Ovary (tissue), 9 donors: ENCODE data around the gene LYPD1. TPM values are rescaled to one million over a fixed set of nuclear protein-coding genes. Genes with fewer than 3 reads are reported as not detected.
"Not testable (repeated sequence)": the region's sequence is repeated elsewhere in the genome, so short reads cannot be mapped to it uniquely, and the experiment has no call there.

Experiments
- DNase-seq, 5 donors: peaks; one replicate each; pipeline ENCODE4 v3.0.0-alpha.2; 2019 to 2020
- H3K27ac ChIP-seq, 2 donors: fragments of 200-600 bp; one replicate each; pipeline versions ENCODE4 v1.5.1 to v1.8.0; 2019 to 2022
- H3K27me3 ChIP-seq: fragments of 200-600 bp; one replicate; pipeline ENCODE4 v1.8.0; 2022
- H3K36me3 ChIP-seq: fragments of 200-600 bp; sonication (generic); one replicate; pipeline ENCODE4 v1.5.1; 2019
- H3K4me1 ChIP-seq: one replicate; pipeline ENCODE4 v1.8.1; 2013; ENCODE audit warnings: mild to moderate bottlenecking, moderate library complexity; ENCODE audit not compliant: insufficient read depth
- H3K4me3 ChIP-seq: fragments of 200-600 bp; sonication (generic); one replicate; pipeline ENCODE4 v1.5.1; 2017
- H3K9me3 ChIP-seq, 2 donors: fragments of 200-600 bp in 1 of 2; sonication (generic) in 1 of 2; one replicate each; pipeline versions ENCODE4 v1.5.1 to v1.8.1; 2013 to 2019; ENCODE audit warnings: mild to moderate bottlenecking in 1 of 2, moderate library complexity in 1 of 2
- EP300 ChIP-seq: sonication (generic); formaldehyde crosslinking; IDR thresholded peaks from one replicate; pipeline ENCODE4 v1.6.1; 2017; ENCODE audit warnings: antibody characterized with exemption
- POLR2A ChIP-seq: fragments of 450-650 bp; IDR thresholded peaks from one replicate; pipeline ENCODE4 v1.6.1; 2017; ENCODE audit warnings: antibody characterized with exemption, mild to moderate bottlenecking, moderate library complexity
- WGBS, 3 donors: extraction: QIAGEN DNeasy Blood & Tissue Kit in 1 of 3; methylation state at CpG; one replicate each; pipeline versions ENCODE4 v1.1.5 to v1.1.7; 2013 to 2017; 5-methylcytosine and 5-hydroxymethylcytosine counted together
- intact Hi-C, 4 donors: fragments of 100-400 bp; cut with DNase I; formaldehyde crosslinking; loops; one replicate each; pipeline versions ENCODE4 v1.11.0 to v1.15.1; 2022 to 2023
- polyA plus RNA-seq, 2 donors: library from polyadenylated mRNA; stranded (reverse); fragments of 200-250 nt in 1 of 2; fragments of 350-450 nt in 1 of 2; fragmentation: Illumina TruSeq in 1 of 2; extraction: RNeasy Lipid Tissue Mini Kit (QIAGEN cat#74804) in 1 of 2; gene quantifications; one replicate each; pipeline ENCODE4 v1.2.3, GENCODE V29; 2013 to 2014
- total RNA-seq, 7 donors: library from RNA; depleted of rRNA in 2 of 7; stranded (reverse); fragments of >200 nt in 2 of 7; fragmentation: NEBNext Ultra II Directional in 3 of 7; extraction: Animal tissue kit (Norgen Biotek cat#: 25700) in 3 of 7; gene quantifications; one replicate each; pipeline versions ENCODE4 v1.1.0 to v1.2.4, GENCODE V29; 2016 to 2023
- TF ChIP-seq, protein P1 (sequence below), 3 donors: fragments of 450-650 bp in 2 of 3; fragments of 200-600 bp in 1 of 3; IDR thresholded peaks; one replicate each; pipeline versions ENCODE4 v1.5.1 to v1.8.0; 2016 to 2022; ENCODE audit warnings: antibody characterized with exemption in 3 of 3, mild to moderate bottlenecking in 1 of 3
- donor health status: DM: no; HTN: no; CAD: no; lungs with moderate emphysema.
- donor health status: DM: no; HTN: no; CAD: no.
- donor health status: Bipolar disorder and iron deficiency.
- donor health status: DM: yes; HTN: yes; CAD: no.
- donor health status: DM: no; HTN: no; CAD: no.
- donor health status: DM: yes; HTN: yes; CAD: no.

LYPD1 gene
- total and polyA plus RNA-seq, 9 donors = 0.83 to 77.3 (median 6.9) TPM; not detected in 2

- TF ChIP-seq EP300 (no peak), POLR2A (no peak)
- TF ChIP-seq, protein P1, sequence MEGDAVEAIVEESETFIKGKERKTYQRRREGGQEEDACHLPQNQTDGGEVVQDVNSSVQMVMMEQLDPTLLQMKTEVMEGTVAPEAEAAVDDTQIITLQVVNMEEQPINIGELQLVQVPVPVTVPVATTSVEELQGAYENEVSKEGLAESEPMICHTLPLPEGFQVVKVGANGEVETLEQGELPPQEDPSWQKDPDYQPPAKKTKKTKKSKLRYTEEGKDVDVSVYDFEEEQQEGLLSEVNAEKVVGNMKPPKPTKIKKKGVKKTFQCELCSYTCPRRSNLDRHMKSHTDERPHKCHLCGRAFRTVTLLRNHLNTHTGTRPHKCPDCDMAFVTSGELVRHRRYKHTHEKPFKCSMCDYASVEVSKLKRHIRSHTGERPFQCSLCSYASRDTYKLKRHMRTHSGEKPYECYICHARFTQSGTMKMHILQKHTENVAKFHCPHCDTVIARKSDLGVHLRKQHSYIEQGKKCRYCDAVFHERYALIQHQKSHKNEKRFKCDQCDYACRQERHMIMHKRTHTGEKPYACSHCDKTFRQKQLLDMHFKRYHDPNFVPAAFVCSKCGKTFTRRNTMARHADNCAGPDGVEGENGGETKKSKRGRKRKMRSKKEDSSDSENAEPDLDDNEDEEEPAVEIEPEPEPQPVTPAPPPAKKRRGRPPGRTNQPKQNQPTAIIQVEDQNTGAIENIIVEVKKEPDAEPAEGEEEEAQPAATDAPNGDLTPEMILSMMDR (IDR thresholded peaks at IDR 0.05) = no peak
- H3K27ac ChIP-seq = no peak overlapping the region
- intact Hi-C loops = loop anchor here in 1 of 4 donors (1.0 kb wide), 1 partner anchor 20 kb away; no protein-coding TSS in a partner anchor
These were observed 33.4 kb upstream of the LYPD1 start for GRCh38 chr2:132703396-132703795.

DNA sequence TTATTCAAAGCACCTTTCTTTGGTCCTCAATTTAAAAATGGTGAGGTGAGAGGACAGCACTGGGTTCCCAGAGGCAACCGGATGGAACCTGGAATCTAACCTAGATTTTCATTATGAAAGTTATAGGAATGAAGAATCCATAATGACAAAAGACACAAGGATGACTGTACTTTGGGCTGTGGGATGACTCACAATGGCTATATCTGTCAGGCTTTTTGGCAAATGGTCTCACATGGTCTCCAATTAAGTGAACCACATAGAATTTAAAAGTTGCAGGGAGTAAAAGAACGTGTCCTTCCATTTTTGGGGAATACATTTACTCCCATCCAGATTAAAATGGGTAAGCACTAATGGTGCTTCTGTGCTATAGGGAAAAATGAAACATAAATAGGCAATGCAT is 31.8 kb upstream of the LYPD1 start:
- no peak overlapping the region for H3K27ac ChIP-seq
- no peak overlapping the region for H3K4me3 ChIP-seq
- intact Hi-C loops = no loop called here
- WGBS, 3 donors = 76 to 87% (median 78%) methylated on average over 2 of the region's 2 CpGs
- H3K27me3 ChIP-seq = no peaks in the 10 kb centered on the region
- no peaks in the 10 kb centered on the region for H3K36me3 ChIP-seq
- no peaks in the 10 kb centered on the region for H3K9me3 ChIP-seq
- TF ChIP-seq, protein P1 (IDR thresholded peaks at IDR 0.05) = no peak
- TF ChIP-seq POLR2A (no peak), EP300 (no peak)
- no peaks in the 10 kb centered on the region for H3K4me1 ChIP-seq
- DNase-seq = no peak

More at GRCh38 chr2:132703396-132703795, 33.4 kb upstream of the LYPD1 start:
- Histone ChIP-seq H3K4me3 (no peak overlapping the region), H3K9me3 (no peaks in the 10 kb centered on the region), H3K4me1 (no peaks in the 10 kb centered on the region), H3K36me3 (no peaks in the 10 kb centered on the region), H3K27me3 (no peaks in the 10 kb centered on the region)
- 66 to 75% (median 67%) methylated on average over 4 of the region's 4 CpGs for WGBS, 3 donors
- DNase-seq = no peak

DNA sequence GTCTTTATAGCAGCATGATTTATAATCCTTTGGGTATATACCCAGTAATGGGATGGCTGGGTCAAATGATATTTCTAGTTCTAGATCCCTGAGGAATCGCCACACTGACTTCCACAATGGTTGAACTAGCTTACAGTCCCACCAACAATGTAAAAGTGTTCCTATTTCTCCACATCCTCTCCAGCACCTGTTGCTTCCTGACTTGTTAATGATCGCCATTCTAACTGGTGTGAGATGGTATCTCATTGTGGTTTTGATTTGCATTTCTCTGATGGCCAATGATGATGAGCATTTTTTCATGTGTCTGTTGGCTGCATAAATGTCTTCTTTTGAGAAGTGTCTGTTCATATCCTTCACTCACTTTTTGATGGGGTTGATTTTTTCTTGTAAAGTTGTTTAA is 29.8 kb upstream of the LYPD1 start:
- H3K27me3 ChIP-seq, intact Hi-C loops, H3K4me3 ChIP-seq, H3K4me1 ChIP-seq, H3K27ac ChIP-seq, H3K9me3 ChIP-seq, DNase-seq, H3K36me3 ChIP-seq: not testable (repeated sequence)
- WGBS, 3 donors = 93 to 97% (median 97%) methylated on average over 1 to 2 of the region's 2 CpGs

GRCh38 chr2:132698347-132698746 is 28.3 kb upstream of the LYPD1 start:
- H3K4me3 ChIP-seq, H3K4me1 ChIP-seq, H3K9me3 ChIP-seq, DNase-seq, H3K27ac ChIP-seq, H3K27me3 ChIP-seq, intact Hi-C loops, H3K36me3 ChIP-seq: not testable (repeated sequence)
- WGBS, 3 donors = 85 to 86% (median 85%) methylated on average over 3 of the region's 3 CpGs

- H3K27me3 ChIP-seq = no peaks in the 10 kb centered on the region
- intact Hi-C loops = no loop called here
- H3K9me3 ChIP-seq = no peaks in the 10 kb centered on the region
- no peak for DNase-seq
- WGBS, 3 donors = 69 to 70% (median 69%) methylated on average over 4 of the region's 4 CpGs
- no peaks in the 10 kb centered on the region for H3K4me1 ChIP-seq
- H3K27ac ChIP-seq = no peak overlapping the region
- no peak for TF ChIP-seq EP300
- TF ChIP-seq, protein P1 (IDR thresholded peaks at IDR 0.05) = no peak
- no peak for TF ChIP-seq POLR2A
- H3K36me3 ChIP-seq = no peaks in the 10 kb centered on the region
- no peak overlapping the region for H3K4me3 ChIP-seq
These were observed 27.7 kb upstream of the LYPD1 start for GRCh38 chr2:132697556-132698205.
